DOHH2 (cell line): ENCODE measurements around the gene APBA2.

Experiments
- H3F3A ChIP-seq: fragments of 200-600 bp; sonication (generic), shearing (Covaris generic); 2 replicates; pipeline ENCODE4 v1.6.0; 2016; ENCODE audit warnings: antibody characterized with exemption, mild to moderate bottlenecking; ENCODE audit not compliant: control insufficient read depth, insufficient read depth
- H3K27ac ChIP-seq: fragments of 200-600 bp; sonication (generic); 2 replicates; pipeline ENCODE4 v1.5.1; 2014; ENCODE audit warnings: low read depth, mild to moderate bottlenecking, low read length, moderate library complexity
- H3K27me3 ChIP-seq: fragments of 200-600 bp; sonication (generic); 2 replicates; pipeline ENCODE4 v1.6.1; 2014; ENCODE audit warnings: mild to moderate bottlenecking, low read length, mixed read lengths; ENCODE audit not compliant: control insufficient read depth
- H3K36me3 ChIP-seq: fragments of 200-600 bp; sonication (generic); 2 replicates; pipeline ENCODE4 v1.6.1; 2014; ENCODE audit warnings: mild to moderate bottlenecking, low read length, moderate library complexity, mixed read lengths; ENCODE audit not compliant: control insufficient read depth
- H3K4me1 ChIP-seq: fragments of 200-600 bp; sonication (generic); 2 replicates; pipeline ENCODE4 v1.6.1; 2014; ENCODE audit warnings: mild to moderate bottlenecking, low read length, mixed read lengths; ENCODE audit not compliant: control insufficient read depth
- H3K4me2 ChIP-seq: fragments of 200-600 bp; sonication (generic); 2 replicates; pipeline ENCODE4 v1.6.0; 2014; ENCODE audit warnings: mild to moderate bottlenecking, low read length, moderate library complexity
- H3K4me3 ChIP-seq: fragments of 200-600 bp; sonication (generic); 2 replicates; pipeline ENCODE4 v1.5.1; 2014; ENCODE audit warnings: mild to moderate bottlenecking, low read length, mixed read lengths
- H3K79me2 ChIP-seq: fragments of 200-600 bp; sonication (generic); 2 replicates; pipeline ENCODE4 v1.6.1; 2014; ENCODE audit warnings: mild to moderate bottlenecking, low read length, mixed read lengths; ENCODE audit not compliant: control insufficient read depth
- H3K9me2 ChIP-seq: fragments of 200-600 bp; sonication (generic); replicated peaks from 2 replicates; pipeline ENCODE4 v1.6.1; 2014; ENCODE audit warnings: mild to moderate bottlenecking, low read length, mixed read lengths; ENCODE audit not compliant: control insufficient read depth
- H3K9me3 ChIP-seq: fragments of 200-600 bp; sonication (generic); 2 replicates; pipeline ENCODE4 v1.6.1; 2014; ENCODE audit warnings: antibody characterized with exemption, low read length, mixed read lengths; ENCODE audit not compliant: control insufficient read depth, insufficient read depth
- H4K20me1 ChIP-seq: fragments of 200-600 bp; sonication (generic); 2 replicates; pipeline ENCODE4 v1.6.0; 2014; ENCODE audit warnings: low read depth, mild to moderate bottlenecking, antibody characterized with exemption, low read length, moderate library complexity; ENCODE audit not compliant: control insufficient read depth, insufficient read depth
- EZH2phosphoT487 ChIP-seq: fragments of 200-600 bp; sonication (generic); IDR thresholded peaks from 2 replicates; pipeline ENCODE4 v1.6.1; 2017; ENCODE audit warnings: borderline replicate concordance, mild to moderate bottlenecking, antibody characterized with exemption, low read length, moderate library complexity, mixed read lengths
- TF ChIP-seq, protein P1 (sequence below): fragments of 200-600 bp; sonication (generic); IDR thresholded peaks from one replicate; pipeline ENCODE4 v1.5.1; 2014; ENCODE audit warnings: antibody characterized with exemption, mild to moderate bottlenecking, low read depth, low read length; ENCODE audit not compliant: poor library complexity, severe bottlenecking

APBA2 gene

DNA sequence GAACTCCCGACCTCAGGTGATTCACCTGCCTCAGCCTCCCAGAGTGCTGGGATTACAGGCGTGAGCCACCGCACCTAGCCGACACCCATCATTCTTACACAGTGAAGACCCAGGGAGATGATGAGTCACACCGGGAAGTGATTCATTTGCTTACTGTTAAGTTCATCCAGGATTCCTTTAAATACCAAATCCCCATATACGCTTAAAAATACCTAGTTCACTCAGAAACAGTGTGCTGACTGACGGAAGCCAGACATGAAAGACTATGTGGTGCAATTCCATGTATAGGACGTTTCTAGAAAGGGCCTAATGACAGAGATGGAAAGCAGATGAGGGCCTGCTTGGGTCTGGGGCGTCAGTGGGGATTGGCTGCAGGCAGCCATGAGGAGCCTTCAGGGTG lies 75.2 kb downstream of the APBA2 start:
- TF ChIP-seq, protein P1, sequence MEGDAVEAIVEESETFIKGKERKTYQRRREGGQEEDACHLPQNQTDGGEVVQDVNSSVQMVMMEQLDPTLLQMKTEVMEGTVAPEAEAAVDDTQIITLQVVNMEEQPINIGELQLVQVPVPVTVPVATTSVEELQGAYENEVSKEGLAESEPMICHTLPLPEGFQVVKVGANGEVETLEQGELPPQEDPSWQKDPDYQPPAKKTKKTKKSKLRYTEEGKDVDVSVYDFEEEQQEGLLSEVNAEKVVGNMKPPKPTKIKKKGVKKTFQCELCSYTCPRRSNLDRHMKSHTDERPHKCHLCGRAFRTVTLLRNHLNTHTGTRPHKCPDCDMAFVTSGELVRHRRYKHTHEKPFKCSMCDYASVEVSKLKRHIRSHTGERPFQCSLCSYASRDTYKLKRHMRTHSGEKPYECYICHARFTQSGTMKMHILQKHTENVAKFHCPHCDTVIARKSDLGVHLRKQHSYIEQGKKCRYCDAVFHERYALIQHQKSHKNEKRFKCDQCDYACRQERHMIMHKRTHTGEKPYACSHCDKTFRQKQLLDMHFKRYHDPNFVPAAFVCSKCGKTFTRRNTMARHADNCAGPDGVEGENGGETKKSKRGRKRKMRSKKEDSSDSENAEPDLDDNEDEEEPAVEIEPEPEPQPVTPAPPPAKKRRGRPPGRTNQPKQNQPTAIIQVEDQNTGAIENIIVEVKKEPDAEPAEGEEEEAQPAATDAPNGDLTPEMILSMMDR = no peak
- TF ChIP-seq EZH2phosphoT487 = no peak
- Histone ChIP-seq H3K4me2 (no peak overlapping the region), H3K36me3 (no peaks in the 10 kb centered on the region), H4K20me1 (no peaks in the 10 kb centered on the region), H3K9me2 (no peaks in the 10 kb centered on the region), H3K79me2 (no peaks in the 10 kb centered on the region), H3K4me3 (no peak overlapping the region), H3F3A (no peaks in the 10 kb centered on the region), H3K27me3 (peaks cover 8% of the 10 kb centered on the region), H3K27ac (no peak overlapping the region), H3K9me3 (no peaks in the 10 kb centered on the region), H3K4me1 (no peaks in the 10 kb centered on the region)

DNA sequence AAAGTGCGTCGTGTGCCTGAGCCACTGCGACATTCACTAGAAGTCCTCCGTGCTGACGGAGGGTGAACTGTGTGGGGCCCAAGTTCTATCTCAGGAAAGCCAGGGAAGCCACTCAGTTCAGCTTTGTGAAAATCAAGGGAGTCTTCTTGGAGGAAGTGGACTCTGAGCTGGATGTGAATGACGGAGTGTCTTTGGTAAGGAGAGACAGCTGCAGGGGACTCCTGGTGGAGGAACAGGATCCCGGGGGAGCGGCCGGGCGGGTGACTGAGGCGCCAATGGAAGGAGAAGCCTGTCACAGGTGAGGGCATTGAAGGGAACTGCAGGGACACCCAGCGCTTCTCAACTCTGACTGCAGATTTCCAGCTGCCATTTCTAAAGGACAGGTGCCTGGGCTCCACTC lies 75.6 kb downstream of the APBA2 start:
- H3K9me3 ChIP-seq = no peaks in the 10 kb centered on the region
- H3K4me3 ChIP-seq = no peak overlapping the region
- peaks cover 8% of the 10 kb centered on the region for H3K27me3 ChIP-seq
- no peak overlapping the region for H3K27ac ChIP-seq
- H3K4me1 ChIP-seq = no peaks in the 10 kb centered on the region
- no peaks in the 10 kb centered on the region for H4K20me1 ChIP-seq
- no peak overlapping the region for H3K4me2 ChIP-seq
- TF ChIP-seq, protein P1 = no peak
- no peak for TF ChIP-seq EZH2phosphoT487
- H3K9me2 ChIP-seq = no peaks in the 10 kb centered on the region
- H3K79me2 ChIP-seq = no peaks in the 10 kb centered on the region
- no peaks in the 10 kb centered on the region for H3F3A ChIP-seq
- H3K36me3 ChIP-seq = no peaks in the 10 kb centered on the region

DNA sequence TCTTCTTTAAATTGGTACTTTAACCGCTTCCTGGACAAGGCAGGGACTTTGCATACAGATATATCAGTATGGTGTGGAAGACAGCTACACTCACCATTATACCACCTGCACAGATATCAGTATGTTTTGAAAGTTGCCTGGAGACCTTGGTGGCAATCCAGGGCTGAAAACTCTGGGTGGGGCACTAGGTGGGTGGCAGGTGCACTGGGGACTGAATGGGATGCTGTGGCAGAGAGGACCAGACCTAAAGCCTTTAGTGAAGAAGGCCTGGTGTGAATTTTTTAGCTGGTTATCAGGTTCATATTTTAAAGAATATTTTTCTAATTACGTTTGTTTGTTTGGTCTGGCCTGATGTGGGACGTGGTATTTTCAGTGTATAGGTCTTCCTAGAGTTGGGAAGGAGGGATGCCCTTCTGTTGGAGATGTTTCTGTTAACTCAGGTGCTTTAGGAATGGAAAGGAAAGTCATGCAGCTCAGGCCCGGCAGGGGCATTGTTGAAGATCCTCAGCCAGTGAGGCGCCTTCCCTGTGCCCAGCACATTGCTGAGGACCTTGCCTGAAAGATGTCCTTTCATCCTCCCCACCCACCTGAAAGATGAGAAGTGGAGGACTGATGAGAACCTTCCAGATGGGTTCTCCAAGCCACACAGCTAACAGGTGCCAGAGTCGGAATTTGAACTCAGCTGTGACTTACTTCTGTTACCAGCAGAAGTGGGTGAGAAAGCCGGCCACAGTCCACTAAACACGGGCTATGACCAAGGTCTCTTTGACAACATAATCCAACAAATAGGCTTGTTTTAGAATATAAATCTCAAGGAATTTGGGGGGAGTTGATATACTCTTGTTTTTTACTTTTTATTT lies 77.3 kb downstream of the APBA2 start:
- no peaks in the 10 kb centered on the region for H3K9me3 ChIP-seq
- no peak overlapping the region for H3K27ac ChIP-seq
- H3K4me3 ChIP-seq = no peak overlapping the region
- no peaks in the 10 kb centered on the region for H3K4me1 ChIP-seq
- H3K36me3 ChIP-seq = no peaks in the 10 kb centered on the region
- no peaks in the 10 kb centered on the region for H4K20me1 ChIP-seq
- no peaks in the 10 kb centered on the region for H3K9me2 ChIP-seq
- TF ChIP-seq, protein P1 = no peak
- TF ChIP-seq EZH2phosphoT487 = no peak
- H3K79me2 ChIP-seq = no peaks in the 10 kb centered on the region
- H3K4me2 ChIP-seq = no peak overlapping the region
- H3F3A ChIP-seq = no peaks in the 10 kb centered on the region
- H3K27me3 ChIP-seq = peaks cover 8% of the 10 kb centered on the region
